HG03378 (cell line): ENCODE results near the gene KLC3.
A peak's percentile ranks its signal among the peaks of the same experiment; 100 is the strongest.

Source experiments
- ATAC-seq: cut with Tn5 transposase; IDR thresholded peaks from one replicate; pipeline ENCODE4 v1.9.1; 2021; ENCODE audit warnings: mild to moderate bottlenecking, moderate library complexity; ENCODE audit not compliant: unreplicated experiment

KLC3 gene

DNA sequence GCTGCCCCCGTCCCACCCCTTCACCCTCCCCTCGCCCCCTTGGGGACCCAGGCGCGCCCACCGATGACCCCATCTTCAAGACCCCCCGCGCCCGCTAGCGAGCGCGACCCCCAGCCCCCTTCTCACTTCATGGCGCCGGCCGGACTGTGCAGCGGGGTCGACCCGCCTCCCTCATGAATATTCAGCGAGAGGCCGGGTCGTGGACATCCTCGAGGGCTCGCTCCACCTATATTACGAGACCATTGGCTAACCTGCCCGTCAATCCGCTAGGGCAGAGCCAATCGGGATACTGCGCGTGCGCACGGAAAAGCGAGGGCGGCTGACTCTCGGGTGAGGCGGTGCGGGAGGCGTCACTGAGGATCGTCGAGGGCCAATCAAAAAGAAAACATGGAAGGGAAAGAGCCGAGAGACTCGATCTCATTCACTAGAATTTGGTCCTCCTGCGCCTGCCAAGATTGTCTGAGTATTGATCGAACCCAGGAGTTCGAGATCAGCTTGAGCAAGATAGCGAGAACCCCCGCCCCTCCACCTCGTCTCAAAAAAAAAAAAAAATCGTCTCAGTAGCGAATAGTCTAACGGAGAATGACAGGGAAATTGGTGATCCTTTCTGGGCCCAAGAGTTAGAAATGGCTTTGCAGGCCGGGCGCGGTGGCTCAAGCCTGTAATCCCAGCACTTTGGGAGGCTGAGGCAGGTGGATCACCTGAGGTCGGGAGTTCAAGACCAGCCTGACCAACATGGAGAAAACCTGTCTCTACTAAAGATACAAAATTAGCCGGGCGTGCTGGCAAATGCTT lies 30.1 kb downstream of the KLC3 start, which contains the start of gene ERCC2:
Gene ERCC2 (minus strand): TSS at position 164 of the 795 bp plus-strand sequence. CDS start 33 bp downstream, at position 131.
- peak; percentile 93 for ATAC-seq

DNA sequence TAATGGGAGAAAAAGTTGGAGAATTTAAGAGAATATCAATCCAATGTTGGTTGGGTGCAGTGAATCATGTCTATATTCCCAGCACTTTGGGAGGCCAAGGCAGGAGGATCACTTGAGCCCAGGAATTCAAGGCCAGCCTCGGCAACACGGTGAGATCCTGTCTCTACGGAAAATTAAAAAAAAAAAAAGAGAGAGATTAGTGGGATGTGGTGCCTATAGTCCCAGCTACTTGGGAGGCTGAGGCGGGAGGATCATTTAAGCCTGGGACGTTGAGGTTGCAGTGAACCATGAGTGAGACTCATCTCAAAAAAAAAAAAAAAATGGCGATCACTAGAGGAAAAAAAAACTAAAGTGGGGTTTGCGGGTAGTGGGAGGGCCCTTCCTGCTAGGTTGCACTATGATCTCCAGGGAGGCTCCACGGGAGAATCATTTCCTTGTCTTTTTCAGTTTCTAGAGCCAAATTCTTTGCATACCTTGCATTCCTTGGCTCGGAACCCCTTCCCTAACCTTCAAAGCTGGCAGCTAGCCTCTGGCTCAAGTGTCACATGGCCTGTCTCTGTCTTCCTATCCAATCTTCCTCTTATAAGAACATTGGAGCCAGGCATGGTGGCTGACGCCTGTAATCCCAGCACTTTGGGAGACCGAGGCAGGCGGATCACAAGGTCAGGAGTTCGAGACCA lies 35.6 kb downstream of the KLC3 start:
- ATAC-seq, result no peak

DNA sequence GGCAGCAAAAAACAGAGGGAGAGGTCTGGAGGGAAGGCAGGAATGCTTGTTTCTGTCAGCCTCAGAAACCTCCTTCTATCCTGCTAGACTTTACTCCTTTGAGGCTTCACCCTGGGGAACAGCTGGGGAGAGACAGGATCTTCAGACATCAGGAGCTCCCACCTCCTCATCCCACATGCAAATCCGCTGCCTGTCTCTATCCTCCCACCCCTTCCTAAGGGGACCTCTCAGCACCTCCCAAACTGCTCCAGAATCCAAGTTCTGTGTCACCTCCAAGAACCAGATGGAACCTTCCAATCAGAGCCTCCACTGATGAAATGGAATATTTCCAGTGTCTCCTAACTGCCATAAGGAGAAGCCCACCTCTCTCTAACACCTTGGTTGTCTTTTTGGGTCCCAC lies 39.6 kb downstream of the KLC3 start:
- no peak for ATAC-seq

- ATAC-seq, result no peak
Observed at GRCh38 chr19:45382426-45382825, 41.9 kb downstream of the KLC3 start.

DNA sequence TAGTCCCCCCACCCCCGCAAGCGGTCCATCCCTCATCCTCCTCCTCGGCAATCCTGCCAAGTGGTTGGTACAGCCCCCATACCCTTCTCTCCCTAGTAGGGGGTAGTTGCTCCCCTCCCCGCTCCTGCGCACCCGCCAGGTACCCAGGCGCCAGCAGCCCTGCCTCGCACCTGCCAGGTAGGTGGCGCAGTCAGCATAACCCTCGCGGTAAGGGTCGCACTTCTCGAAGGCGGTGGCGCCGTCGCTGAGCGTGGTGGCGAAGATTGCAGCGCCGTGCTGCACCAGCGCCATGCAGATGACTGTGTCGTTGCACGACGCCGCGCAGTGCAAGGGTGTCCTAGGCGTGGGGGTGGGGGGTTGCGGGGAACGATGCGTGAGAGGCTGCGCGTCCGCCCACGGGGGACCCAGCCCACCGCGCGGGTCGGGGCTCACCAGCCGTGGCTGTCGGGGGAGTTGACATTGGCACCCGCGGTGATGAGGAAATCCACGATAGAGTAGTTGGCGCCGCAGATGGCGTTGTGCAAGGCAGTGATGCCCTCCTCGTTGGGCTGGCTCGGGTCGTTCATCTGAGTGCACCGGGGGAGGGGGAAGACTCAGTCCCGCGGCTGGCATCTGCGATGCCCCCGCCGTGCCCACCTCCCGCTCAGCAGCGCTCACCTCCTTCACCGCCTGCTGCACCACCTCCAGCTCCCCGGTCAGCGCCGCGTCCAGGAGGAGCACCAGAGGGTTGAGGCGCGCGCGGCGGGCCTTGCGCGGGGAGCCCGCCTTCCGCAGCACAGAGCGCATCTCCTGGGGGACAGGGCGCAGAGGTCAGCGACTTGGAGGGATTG lies 45.1 kb downstream of the KLC3 start:
- ATAC-seq, result no peak

- no peak for ATAC-seq
Observed at GRCh38 chr19:45391346-45391745, 50.8 kb downstream of the KLC3 start.

GRCh38 chr19:45391871-45392665 lies 51.5 kb downstream of the KLC3 start:
- ATAC-seq, result no peak

GRCh38 chr19:45395821-45396617 lies 55.5 kb downstream of the KLC3 start:
- ATAC-seq, result no peak

- no peak for ATAC-seq
Observed at GRCh38 chr19:45400192-45400591, 59.6 kb downstream of the KLC3 start.
